Ectodermal cell (in vitro differentiated cells): Measurements from ENCODE around the gene P2RY8.
"Not testable (repeated sequence)": the region's sequence is repeated elsewhere in the genome, so short reads cannot be mapped to it uniquely, and the experiment has no call there.

Source experiments
- H3K27ac ChIP-seq: 2 replicates; pipeline ENCODE4 v1.7.0; 2013; ENCODE audit warnings: mild to moderate bottlenecking, low read depth, low read length; ENCODE audit not compliant: insufficient read depth, poor library complexity, severe bottlenecking
- H3K27me3 ChIP-seq: 2 replicates; pipeline ENCODE4 v1.7.0; 2013; ENCODE audit warnings: mild to moderate bottlenecking, low read length; ENCODE audit not compliant: insufficient read depth, control insufficient read depth, poor library complexity, severe bottlenecking
- H3K36me3 ChIP-seq: one replicate; pipeline ENCODE4 v1.7.0; 2013; ENCODE audit warnings: low read length; ENCODE audit not compliant: control insufficient read depth, insufficient read depth
- H3K4me1 ChIP-seq: one replicate; pipeline ENCODE4 v1.7.0; 2013; ENCODE audit warnings: low read length; ENCODE audit not compliant: control insufficient read depth, insufficient read depth
- H3K4me3 ChIP-seq: 2 replicates; pipeline ENCODE4 v1.7.0; 2013; ENCODE audit warnings: low read depth, low read length, control low read depth; ENCODE audit not compliant: insufficient read depth
- H3K9me3 ChIP-seq: 2 replicates; pipeline ENCODE4 v1.7.0; 2013; ENCODE audit warnings: mild to moderate bottlenecking, low read length, moderate library complexity; ENCODE audit not compliant: control insufficient read depth
- WGBS, 2 experiments: methylation state at CpG; one replicate each; pipeline ENCODE4 v1.1.7; 2013; ENCODE audit warnings: missing lambda C conversion rate in 2 of 2; 5-methylcytosine and 5-hydroxymethylcytosine counted together

Gene P2RY8

GRCh38 chrX:1433646-1434357, 103.2 kb downstream of the P2RY8 start:
- Histone ChIP-seq H3K27ac (no peak overlapping the region), H3K36me3 (peaks cover 30% of the 10 kb centered on the region), H3K9me3 (no peaks in the 10 kb centered on the region), H3K4me1 (no peaks in the 10 kb centered on the region), H3K27me3 (no peaks in the 10 kb centered on the region), H3K4me3 (no peak overlapping the region)
- WGBS, 2 experiments: 95% methylated on average over 19 of the region's 19 CpGs

- Histone ChIP-seq H3K4me1 (no peaks in the 10 kb centered on the region), H3K9me3 (no peaks in the 10 kb centered on the region), H3K27me3 (no peaks in the 10 kb centered on the region), H3K36me3 (peaks cover 27% of the 10 kb centered on the region), H3K4me3 (no peak overlapping the region), H3K27ac (no peak overlapping the region)
- WGBS, 2 experiments: 95 to 97% methylated on average over 8 to 9 of the region's 10 CpGs
Measured at GRCh38 chrX:1430451-1430850, 106.5 kb downstream of the P2RY8 start.

GRCh38 chrX:1427756-1428155, 109.2 kb downstream of the P2RY8 start:
- Histone ChIP-seq H3K4me3 (no peak overlapping the region), H3K27me3 (no peaks in the 10 kb centered on the region), H3K9me3 (no peaks in the 10 kb centered on the region), H3K4me1 (no peaks in the 10 kb centered on the region), H3K27ac (no peak overlapping the region), H3K36me3 (peaks cover 39% of the 10 kb centered on the region)
- WGBS, 2 experiments: 94 to 95% methylated on average over 32 of the region's 32 CpGs

- H3K4me3 ChIP-seq, H3K27me3 ChIP-seq, H3K9me3 ChIP-seq, H3K27ac ChIP-seq, H3K4me1 ChIP-seq: not testable (repeated sequence)
- WGBS, 2 experiments: 90 to 94% methylated on average over 16 of the region's 16 CpGs
- peaks cover 53% of the 10 kb centered on the region for H3K36me3 ChIP-seq
Measured at GRCh38 chrX:1426321-1426720, 110.7 kb downstream of the P2RY8 start.

- no peaks in the 10 kb centered on the region for H3K9me3 ChIP-seq
Measured at GRCh38 chrX:1425381-1425780, 111.6 kb downstream of the P2RY8 start.

GRCh38 chrX:1424147-1424851, 112.7 kb downstream of the P2RY8 start:
- H3K27me3 ChIP-seq: no peaks in the 10 kb centered on the region
- H3K36me3 ChIP-seq: peaks cover 56% of the 10 kb centered on the region
- 81 to 82% methylated on average over 9 of the region's 9 CpGs for WGBS, 2 experiments
- no peaks in the 10 kb centered on the region for H3K9me3 ChIP-seq
- H3K27ac ChIP-seq: no peak overlapping the region
- no peak overlapping the region for H3K4me3 ChIP-seq
- peaks cover 4% of the 10 kb centered on the region for H3K4me1 ChIP-seq

More at GRCh38 chrX:1425381-1425780, 111.6 kb downstream of the P2RY8 start:
- peaks cover 56% of the 10 kb centered on the region for H3K36me3 ChIP-seq
- WGBS, 2 experiments: 85% methylated on average over 10 of the region's 10 CpGs
- H3K4me3 ChIP-seq: no peak overlapping the region
- no peaks in the 10 kb centered on the region for H3K27me3 ChIP-seq
- no peak overlapping the region for H3K27ac ChIP-seq
- H3K4me1 ChIP-seq: no peaks in the 10 kb centered on the region

- Histone ChIP-seq H3K27ac (no peak overlapping the region), H3K9me3 (no peaks in the 10 kb centered on the region), H3K4me3 (no peak overlapping the region), H3K36me3 (peaks cover 64% of the 10 kb centered on the region), H3K4me1 (peaks cover 5% of the 10 kb centered on the region), H3K27me3 (no peaks in the 10 kb centered on the region)
- 73 to 84% methylated on average over 2 of the region's 2 CpGs for WGBS, 2 experiments
Measured at GRCh38 chrX:1423215-1423614, 113.8 kb downstream of the P2RY8 start.

- no peak overlapping the region for H3K27ac ChIP-seq
- no peaks in the 10 kb centered on the region for H3K27me3 ChIP-seq
- H3K36me3 ChIP-seq: peaks cover 64% of the 10 kb centered on the region
- WGBS, 2 experiments: 97 to 98% methylated on average over 4 of the region's 4 CpGs
- no peak overlapping the region for H3K4me3 ChIP-seq
- peaks cover 5% of the 10 kb centered on the region for H3K4me1 ChIP-seq
- H3K9me3 ChIP-seq: no peaks in the 10 kb centered on the region
Measured at GRCh38 chrX:1422135-1422465, 114.9 kb downstream of the P2RY8 start.

GRCh38 chrX:1421433-1422134, 115.4 kb downstream of the P2RY8 start:
- 95 to 96% methylated on average over 19 of the region's 19 CpGs for WGBS, 2 experiments
- H3K4me1 ChIP-seq: peaks cover 5% of the 10 kb centered on the region
- no peak overlapping the region for H3K27ac ChIP-seq
- no peaks in the 10 kb centered on the region for H3K9me3 ChIP-seq
- peaks cover 66% of the 10 kb centered on the region for H3K36me3 ChIP-seq
- H3K4me3 ChIP-seq: no peak overlapping the region
- H3K27me3 ChIP-seq: no peaks in the 10 kb centered on the region

GRCh38 chrX:1420371-1420770, 116.6 kb downstream of the P2RY8 start:
- Histone ChIP-seq H3K27me3 (no peaks in the 10 kb centered on the region), H3K27ac (no peak overlapping the region), H3K36me3 (peaks cover 67% of the 10 kb centered on the region), H3K4me1 (peaks cover 5% of the 10 kb centered on the region), H3K4me3 (no peak overlapping the region), H3K9me3 (no peaks in the 10 kb centered on the region)
- WGBS, 2 experiments: 87 to 88% methylated on average over 14 of the region's 14 CpGs
